H9 (cell line): ENCODE results near the gene CDC25B. TPM values are rescaled to one million over a fixed set of nuclear protein-coding genes. Genes with fewer than 3 reads are reported as not detected.

Source experiments
- DNase-seq: peaks from one replicate; pipeline ENCODE4 v3.0.0-alpha.2; 2017
- H2AFZ ChIP-seq: one replicate; pipeline ENCODE4 v1.6.1; 2013; ENCODE audit warnings: mild to moderate bottlenecking, low read length, control low read depth, moderate library complexity
- H2AK5ac ChIP-seq: 2 replicates; pipeline ENCODE4 v1.6.1; 2013; ENCODE audit warnings: low read length, control low read depth, mixed read lengths; ENCODE audit not compliant: insufficient read length
- H2BK120ac ChIP-seq: one replicate; pipeline ENCODE4 v1.6.1; 2013; ENCODE audit warnings: low read depth, mild to moderate bottlenecking, low read length, control low read depth, inconsistent platforms; ENCODE audit not compliant: poor library complexity, severe bottlenecking
- H2BK12ac ChIP-seq: 2 replicates; pipeline ENCODE4 v1.6.1; 2013; ENCODE audit warnings: low read length, control low read depth, mixed read lengths, low read depth; ENCODE audit not compliant: insufficient read length
- H2BK15ac ChIP-seq: 2 replicates; pipeline ENCODE4 v1.6.1; 2013; ENCODE audit warnings: low read depth, low read length, control low read depth
- H2BK20ac ChIP-seq: one replicate; pipeline ENCODE4 v1.6.1; 2013; ENCODE audit warnings: low read depth, mild to moderate bottlenecking, low read length, control low read depth, inconsistent platforms; ENCODE audit not compliant: poor library complexity, severe bottlenecking
- H2BK5ac ChIP-seq: 2 replicates; pipeline ENCODE4 v1.6.1; 2013; ENCODE audit warnings: low read length, control low read depth, mixed read lengths; ENCODE audit not compliant: insufficient read length
- H3K14ac ChIP-seq: 2 replicates; pipeline ENCODE4 v1.6.1; 2013; ENCODE audit warnings: low read length, control low read depth; ENCODE audit not compliant: insufficient read depth
- H3K18ac ChIP-seq: 2 replicates; pipeline ENCODE4 v1.6.1; 2013; ENCODE audit warnings: low read depth, mild to moderate bottlenecking, mixed read lengths, low read length, control low read depth; ENCODE audit not compliant: insufficient read length
- H3K23ac ChIP-seq: 2 replicates; pipeline ENCODE4 v1.6.1; 2013; ENCODE audit warnings: low read length, control low read depth, mixed read lengths, low read depth; ENCODE audit not compliant: insufficient read length
- H3K23me2 ChIP-seq: 2 replicates; pipeline ENCODE4 v1.6.1; 2013; ENCODE audit warnings: low read depth, mild to moderate bottlenecking, mixed read lengths, low read length, control low read depth; ENCODE audit not compliant: insufficient read length, poor library complexity, severe bottlenecking
- H3K27ac ChIP-seq: 2 replicates; pipeline ENCODE4 v1.5.1; 2013; ENCODE audit warnings: low read length, control low read depth, mixed read lengths, low read depth; ENCODE audit not compliant: insufficient read length
- H3K27me3 ChIP-seq: 2 replicates; pipeline ENCODE4 v1.6.1; 2013; ENCODE audit warnings: low read length, control low read depth, inconsistent platforms; ENCODE audit not compliant: insufficient read depth
- H3K4ac ChIP-seq: 2 replicates; pipeline ENCODE4 v1.6.1; 2013; ENCODE audit warnings: low read depth, mild to moderate bottlenecking, control low read depth, inconsistent platforms, low read length, moderate library complexity
- H3K4me1 ChIP-seq: 2 replicates; pipeline ENCODE4 v1.6.1; 2013; ENCODE audit warnings: low read length, control low read depth, inconsistent platforms; ENCODE audit not compliant: insufficient read depth
- H3K4me2 ChIP-seq: 2 replicates; pipeline ENCODE4 v1.6.1; 2013; ENCODE audit warnings: low read length, control low read depth, mixed read lengths; ENCODE audit not compliant: insufficient read length, insufficient read depth
- H3K56ac ChIP-seq: 2 replicates; pipeline ENCODE4 v1.6.1; 2013; ENCODE audit warnings: low read depth, mild to moderate bottlenecking, mixed read lengths, low read length, control low read depth; ENCODE audit not compliant: insufficient read length
- H3K79me1 ChIP-seq: 2 replicates; pipeline ENCODE4 v1.6.1; 2013; ENCODE audit warnings: low read depth, mild to moderate bottlenecking, moderate library complexity, low read length, control low read depth, inconsistent platforms; ENCODE audit not compliant: insufficient read depth, poor library complexity, severe bottlenecking
- H3K79me2 ChIP-seq: 2 replicates; pipeline ENCODE4 v1.6.1; 2013; ENCODE audit warnings: low read length, control low read depth, inconsistent platforms; ENCODE audit not compliant: insufficient read depth
- H3K9ac ChIP-seq: 2 replicates; pipeline ENCODE4 v1.6.1; 2013; ENCODE audit warnings: low read length, control low read depth, mixed read lengths; ENCODE audit not compliant: insufficient read length; ENCODE audit errors: extremely low read depth
- H3K9me3 ChIP-seq: one replicate; pipeline ENCODE4 v1.6.1; 2013; ENCODE audit warnings: low read depth, low read length, inconsistent platforms; ENCODE audit not compliant: control insufficient read depth
- H3T11ph ChIP-seq: one replicate; pipeline ENCODE4 v1.6.1; 2013; ENCODE audit warnings: mild to moderate bottlenecking, low read length, control low read depth, inconsistent platforms
- H4K20me1 ChIP-seq: one replicate; pipeline ENCODE4 v1.6.1; 2013; ENCODE audit not compliant: control insufficient read depth, insufficient read length, insufficient read depth
- H4K5ac ChIP-seq: 2 replicates; pipeline ENCODE4 v1.6.1; 2013; ENCODE audit warnings: low read depth, mild to moderate bottlenecking, mixed read lengths, low read length, control low read depth; ENCODE audit not compliant: insufficient read length
- H4K8ac ChIP-seq: replicated peaks from 2 replicates; pipeline ENCODE4 v1.6.1; 2013; ENCODE audit warnings: low read length, control low read depth, mixed read lengths, low read depth; ENCODE audit not compliant: insufficient read length
- H4K91ac ChIP-seq: 2 replicates; pipeline ENCODE4 v1.6.1; 2013; ENCODE audit warnings: low read depth, mild to moderate bottlenecking, moderate library complexity, mixed read lengths, low read length, control low read depth; ENCODE audit not compliant: insufficient read length
- H3K27ac Mint-ChIP-seq, 3 experiments: 2 replicates in 2 of 3; 3 replicates in 1 of 3; pipeline ENCODE4 v1.8.0; 2020 to 2021; ENCODE audit warnings: mixed read lengths in 3 of 3, mild to moderate bottlenecking in 1 of 3, moderate library complexity in 1 of 3
- H3K27me3 Mint-ChIP-seq: 2 replicates; pipeline ENCODE4 v1.8.0; 2021; ENCODE audit warnings: low read depth, mild to moderate bottlenecking, moderate library complexity, mixed read lengths
- H3K36me3 Mint-ChIP-seq, 3 experiments: 2 replicates in 2 of 3; 3 replicates in 1 of 3; pipeline ENCODE4 v1.8.0; 2020 to 2021; ENCODE audit warnings: low read depth in 3 of 3, mixed read lengths in 3 of 3; ENCODE audit not compliant: insufficient read depth in 1 of 3
- H3K4me1 Mint-ChIP-seq, 2 experiments: 2 replicates each; pipeline ENCODE4 v1.8.0; 2020; ENCODE audit warnings: mixed read lengths in 2 of 2
- H3K4me3 Mint-ChIP-seq, 2 experiments: 2 replicates in 1 of 2; 3 replicates in 1 of 2; pipeline ENCODE4 v1.8.0; 2020 to 2021; ENCODE audit warnings: mild to moderate bottlenecking in 2 of 2, mixed read lengths in 2 of 2, moderate library complexity in 1 of 2
- H3K9me3 Mint-ChIP-seq, 2 experiments: 2 replicates in 1 of 2; 3 replicates in 1 of 2; pipeline ENCODE4 v1.8.0; 2020; ENCODE audit warnings: mild to moderate bottlenecking in 2 of 2, mixed read lengths in 2 of 2, moderate library complexity in 1 of 2
- CTCF ChIP-seq: fragments of 200-600 bp; sonication (generic); conservative IDR thresholded peaks from 3 replicates; pipeline ENCODE4 v1.8.0; 2021; ENCODE audit warnings: antibody characterized with exemption, mild to moderate bottlenecking
- whole genome bisulfite sequencing: extraction: QIAGEN DNeasy Blood & Tissue Kit; methylation state at CpG from one replicate; pipeline ENCODE4 v1.1.7; 2013; ENCODE audit warnings: missing lambda C conversion rate, low lambda C conversion rate, mixed read lengths; ENCODE audit not compliant: insufficient read length; ENCODE audit errors: extremely low coverage; 5-methylcytosine and 5-hydroxymethylcytosine counted together
- total RNA-seq: library from RNA; stranded (reverse); gene quantifications from 2 replicates; pipeline ENCODE4 v1.2.1, GENCODE V29; 2021

The CDC25B gene
- total RNA-seq, 1 experiment from 2014 or later = 24.0 TPM

GRCh38 chr20:3808544-3808943 is 12.4 kb downstream of the CDC25B start:
- H3K9me3 ChIP-seq = no peaks in the 10 kb centered on the region
- H3K4me1 Mint-ChIP-seq = peaks cover 16 to 28% of the 10 kb centered on the region in 2 experiments
- no peak overlapping the region for H2BK5ac ChIP-seq
- no peak overlapping the region for H2AFZ ChIP-seq
- H3K56ac ChIP-seq = no peak overlapping the region
- no peak overlapping the region for H3K9ac ChIP-seq
- H4K8ac ChIP-seq = no peak overlapping the region
- no peak overlapping the region for H3K23ac ChIP-seq
- no peak overlapping the region for H3K27ac ChIP-seq
- H3K79me1 ChIP-seq = no peaks in the 10 kb centered on the region
- no peak overlapping the region for H4K91ac ChIP-seq
- H2BK12ac ChIP-seq = no peak overlapping the region
- no peak overlapping the region for H3K18ac ChIP-seq
- H3T11ph ChIP-seq = no peak overlapping the region
- no peak overlapping the region for H4K5ac ChIP-seq
- H2BK120ac ChIP-seq = no peak overlapping the region
- H3K4ac ChIP-seq = no peak overlapping the region
- no peaks in the 10 kb centered on the region for H3K27me3 ChIP-seq
- no CpG with 5 or more reads among the region's 3 CpGs for WGBS
- DNase-seq = no peak
- H2AK5ac ChIP-seq = no peak overlapping the region
- no peaks in the 10 kb centered on the region for H4K20me1 ChIP-seq
- no peak overlapping the region for H3K4me3 Mint-ChIP-seq
- H3K4me2 ChIP-seq = no peak overlapping the region
- peaks cover 3% of the 10 kb centered on the region for H3K4me1 ChIP-seq
- no peaks in the 10 kb centered on the region for H3K9me3 Mint-ChIP-seq
- no peak overlapping the region for H2BK20ac ChIP-seq
- peaks cover 11 to 26% (median 23%) of the 10 kb centered on the region in 3 experiments for H3K36me3 Mint-ChIP-seq
- no peak overlapping the region for H3K14ac ChIP-seq
- no peaks in the 10 kb centered on the region for H3K79me2 ChIP-seq
- TF ChIP-seq CTCF = no peak
- H3K27me3 Mint-ChIP-seq = peaks cover 9% of the 10 kb centered on the region
- no peaks in the 10 kb centered on the region for H3K23me2 ChIP-seq
- H2BK15ac ChIP-seq = no peak overlapping the region
- H3K27ac Mint-ChIP-seq = no peak overlapping the region
